ENCODE results near the gene RAB27A.

GRCh38 chr15:55197719-55198118 is 91.9 kb downstream of the RAB27A start:
- TF ChIP-seq POLR2A (IDR thresholded peaks at IDR 0.05; ENCODE audit: low read depth) = no peak
- no peak for TF ChIP-seq CTCF (IDR thresholded peaks at IDR 0.05)
- no peak for TF ChIP-seq EP300 (IDR thresholded peaks at IDR 0.05)

Data from esophagus muscularis mucosa (tissue), 4 donors.